K562 (cell line): Measurements from ENCODE around the gene TMEM161B. TPM values are rescaled to one million over a fixed set of nuclear protein-coding genes. Genes with fewer than 3 reads are reported as not detected.

Experiments used
- ATAC-seq: fragments of 200-7000 bp; cut with Tn5 transposase; 3 replicates; pipeline ENCODE4 v1.9.1; 2020; ENCODE audit warnings: moderate library complexity
- BruUV-seq: library from RNA; stranded (reverse); fragments of 400-500 nt; replicated peaks from 2 replicates; lab custom pipeline; 2021; lab: Mats Ljungman, UMichigan
- CTCF ChIA-PET: fragments of 300-600 bp; formaldehyde crosslinking; extraction: SDS; loops from one replicate; lab custom pipeline; 2021; ENCODE audit warnings: low intra/inter-chr PET ratio; lab: Yijun Ruan, JAX
- POLR2A ChIA-PET: fragments of 300-600, 350-650 bp; sonication (Branson Sonifier 250); formaldehyde crosslinking; extraction: SDS; loops from one replicate; lab custom pipeline; 2021; ENCODE audit warnings: antibody characterized with exemption, inconsistent platforms; lab: Yijun Ruan, JAX
- DNase-seq, 4 experiments: peaks; one replicate each; pipeline versions ENCODE4 v3.0.0 to v3.0.0-alpha.2; 2011 to 2018; ENCODE audit warnings: low spot score in 3 of 4, mixed read lengths in 3 of 4; ENCODE audit errors: extremely low read depth in 1 of 4
- FAIRE-seq: peaks from 2 replicates; lab custom pipeline; 2011; peaks lifted over from hg19 to GRCh38; lab: Jason Lieb, UNC
- H2AFZ ChIP-seq: 2 replicates; pipeline ENCODE4 v1.6.0; 2011; ENCODE audit warnings: low read depth, low read length, control low read depth, inconsistent platforms
- H3K27ac ChIP-seq: fragments of 200-600 bp; 3 replicates; pipeline ENCODE4 v1.8.0; 2011; ENCODE audit warnings: low read depth, mild to moderate bottlenecking, control low read depth, inconsistent platforms, low read length, moderate library complexity, mixed read lengths; ENCODE audit errors: extremely low read depth
- H3K27me3 ChIP-seq, 2 experiments: fragments of 300-600 bp in 1 of 2; 2 replicates in 1 of 2; 3 replicates in 1 of 2; pipeline versions ENCODE4 v1.6.0 to v1.8.0; 2011; ENCODE audit warnings: inconsistent platforms in 2 of 2, low read length in 2 of 2, mild to moderate bottlenecking in 1 of 2, mixed read lengths in 1 of 2, moderate library complexity in 1 of 2; ENCODE audit not compliant: control insufficient read depth in 2 of 2, insufficient read depth in 2 of 2
- H3K36me3 ChIP-seq: fragments of 300-600 bp; 3 replicates; pipeline ENCODE4 v1.8.0; 2011; ENCODE audit warnings: mild to moderate bottlenecking, low read length, inconsistent platforms; ENCODE audit not compliant: control insufficient read depth, insufficient read depth
- H3K4me1 ChIP-seq, 2 experiments: fragments of 200-600 bp in 1 of 2; replicated peaks in 1 of 2; 2 replicates in 1 of 2; 3 replicates in 1 of 2; pipeline versions ENCODE4 v1.5.1 to v1.8.0; 2011; ENCODE audit warnings: inconsistent platforms in 2 of 2, low read length in 2 of 2, mild to moderate bottlenecking in 1 of 2, mixed read lengths in 1 of 2, moderate library complexity in 1 of 2; ENCODE audit not compliant: control insufficient read depth in 2 of 2, insufficient read depth in 2 of 2
- H3K4me2 ChIP-seq: 2 replicates; pipeline ENCODE4 v1.6.1; 2011; ENCODE audit warnings: low read length, control low read depth, inconsistent platforms, mixed read lengths; ENCODE audit not compliant: insufficient read depth
- H3K4me3 ChIP-seq: fragments of 200-600 bp; sonication (generic), shearing (Covaris generic); 2 replicates; pipeline ENCODE4 v1.5.1; 2016; ENCODE audit warnings: control low read depth, inconsistent platforms
- H3K79me2 ChIP-seq: fragments of 200-600 bp; 3 replicates; pipeline ENCODE4 v1.8.0; 2011; ENCODE audit warnings: low read length, inconsistent platforms; ENCODE audit not compliant: control insufficient read depth, insufficient read depth
- H3K9ac ChIP-seq, 2 experiments: 2 replicates each; pipeline versions ENCODE4 v1.6.0 to v1.6.1; 2011; ENCODE audit warnings: low read depth in 2 of 2, low read length in 2 of 2, control low read depth in 1 of 2, inconsistent platforms in 1 of 2, mild to moderate bottlenecking in 1 of 2, mixed read lengths in 1 of 2; ENCODE audit not compliant: insufficient read depth in 1 of 2
- H3K9me1 ChIP-seq: one replicate; pipeline ENCODE4 v1.6.0; 2011; ENCODE audit warnings: inconsistent platforms, mild to moderate bottlenecking, low read length, moderate library complexity; ENCODE audit not compliant: control insufficient read depth, insufficient read depth
- H3K9me3 ChIP-seq: replicated peaks from 2 replicates; pipeline ENCODE4 v1.5.1; 2011; ENCODE audit warnings: low read depth, low read length, inconsistent platforms; ENCODE audit not compliant: control insufficient read depth, insufficient read depth
- H4K20me1 ChIP-seq: replicated peaks from 2 replicates; pipeline ENCODE4 v1.6.1; 2011; ENCODE audit warnings: low read length, inconsistent platforms, mixed read lengths; ENCODE audit not compliant: control insufficient read depth, insufficient read depth
- CBX1 ChIP-seq: sonication (generic); IDR thresholded peaks from 2 replicates; pipeline ENCODE4 v1.6.1; 2016; ENCODE audit warnings: antibody characterized with exemption, low read depth, mild to moderate bottlenecking
- CXXC5 ChIP-seq: fragments of 250-450 bp; sonication (Bioruptor Pico); IDR thresholded peaks from 2 replicates; pipeline ENCODE4 v1.8.0; 2022; ENCODE audit warnings: inconsistent platforms, mild to moderate bottlenecking, moderate library complexity
- E4F1 ChIP-seq: fragments of 250-450 bp; sonication (Bioruptor Pico); IDR thresholded peaks from 2 replicates; pipeline ENCODE4 v1.5.0; 2021; ENCODE audit warnings: mild to moderate bottlenecking, borderline replicate concordance
- FOXJ3 ChIP-seq: sonication (generic); formaldehyde crosslinking; IDR thresholded peaks from 2 replicates; pipeline ENCODE4 v1.4.0; 2020; ENCODE audit warnings: mild to moderate bottlenecking, missing genetic modification reagents
- HMGN3 ChIP-seq: IDR thresholded peaks from 2 replicates; pipeline ENCODE4 v1.6.1; 2011; ENCODE audit warnings: borderline replicate concordance, low read depth, mild to moderate bottlenecking, mixed read lengths, low read length; ENCODE audit not compliant: insufficient read length; ENCODE audit errors: extremely low read depth
- IFI16 ChIP-seq: fragments of 250-450 bp; sonication (Bioruptor Pico); IDR thresholded peaks from 2 replicates; pipeline ENCODE4 v2.1.2; 2022; ENCODE audit warnings: mild to moderate bottlenecking, inconsistent platforms
- LARP7 ChIP-seq: fragments of 450-650 bp; IDR thresholded peaks from 2 replicates; pipeline ENCODE4 v1.6.1; 2016
- RFX5 ChIP-seq: IDR thresholded peaks from 2 replicates; pipeline ENCODE4 v1.6.1; 2011; ENCODE audit warnings: low read depth, mild to moderate bottlenecking, improper control_type of control experiment, low read length
- SMC3 ChIP-seq: conservative IDR thresholded peaks from 2 replicates; pipeline ENCODE4 v1.6.1; 2011; ENCODE audit warnings: low read depth, low read length, improper control_type of control experiment; ENCODE audit not compliant: insufficient read depth
- TBP ChIP-seq: optimal IDR thresholded peaks from 2 replicates; pipeline ENCODE3; 2011; ENCODE audit warnings: low read depth, low read length, improper control_type of control experiment
- ZNF146 ChIP-seq: IDR thresholded peaks from one replicate; pipeline ENCODE4 v1.6.1; 2018; ENCODE audit warnings: missing compliant biosample characterization; ENCODE audit not compliant: unreplicated experiment
- ZNF184 ChIP-seq: sonication (generic); formaldehyde crosslinking; IDR thresholded peaks from 2 replicates; pipeline ENCODE4 v1.5.0; 2020; ENCODE audit warnings: missing genetic modification reagents
- in situ Hi-C: fragments of 300-500 bp; cut with MboI; formaldehyde crosslinking; loops from 4 replicates; pipeline ENCODE4 v1.15.0; 2018; ENCODE audit warnings: inconsistent platforms, mixed read lengths
- intact Hi-C: fragments of 100-400 bp; cut with micrococcal nuclease; formaldehyde crosslinking; loops from 2 replicates; pipeline ENCODE4 v1.14.2; 2022
- polyA plus RNA-seq, 8 experiments: library from polyadenylated mRNA; depleted of rRNA in 4 of 8; stranded (reverse) in 5 of 8; unstranded in 3 of 8; fragments of >200 nt; fragmentation: Nextera tagmentation in 2 of 8; fragmentation: Illumina TruSeq in 1 of 8; extraction: Ambion mirVana in 2 of 8; extraction: Trizol in 1 of 8; gene quantifications; 2 replicates each; pipeline versions ENCODE4 v1.2.1 to v1.2.3, GENCODE V29; 2011 to 2014; ENCODE audit warnings: inconsistent platforms in 1 of 8, missing spikeins in 1 of 8
- total RNA-seq, 7 experiments: library from RNA; depleted of rRNA in 6 of 7; stranded (reverse); fragments of >200 nt in 6 of 7; fragmentation: Illumina TruSeq in 2 of 7; extraction: Trizol in 2 of 7; gene quantifications; 2 replicates each; pipeline versions ENCODE4 v1.2.1 to v1.2.3, GENCODE V29; 2011 to 2021; ENCODE audit warnings: low replicate concordance in 1 of 7
- TF ChIP-seq, protein P1 (sequence below): sonication (generic); formaldehyde crosslinking; IDR thresholded peaks from 2 replicates; pipeline ENCODE4 v1.5.0; 2020; ENCODE audit warnings: missing genetic modification reagents
- TF ChIP-seq, protein P2 (sequence below): fragments of 250-450 bp; sonication (Bioruptor Pico); IDR thresholded peaks from 2 replicates; pipeline ENCODE4 v1.4.0; 2020; ENCODE audit warnings: borderline replicate concordance

TMEM161B gene
- total and polyA plus RNA-seq, 9 of the 15 experiments (the other 6 are each of a cell fraction or from before 2014, with no cell fraction given) = 18.9 to 57.1 (median 40.6) TPM

GRCh38 chr5:88275581-88275980 is 6.9 kb upstream of the TMEM161B start:
- FAIRE-seq = no peak
- Histone ChIP-seq H2AFZ (no peak overlapping the region), H3K9me1 (no peaks in the 10 kb centered on the region), H3K4me3 (no peak overlapping the region), H3K36me3 (peaks cover 46% of the 10 kb centered on the region), H3K27ac (no peak overlapping the region), H3K9ac (no peak overlapping the region), H3K4me2 (no peak overlapping the region), H3K27me3 (no peaks in the 10 kb centered on the region), H3K9me3 (no peaks in the 10 kb centered on the region), H4K20me1 (no peaks in the 10 kb centered on the region), H3K4me1 (peaks cover 0 to 4% of the 10 kb centered on the region in 2 experiments; a peak in 2 of 5 replicates), H3K79me2 (peaks cover 19% of the 10 kb centered on the region)
- no TSS peak for BruUV-seq
- ChIA-PET POLR2A (no interaction called here), CTCF (no interaction called here)
- DNase-seq = no peak
- TF ChIP-seq LARP7 (no peak), IFI16 (no peak), ZNF146 (CRISPR knock-in tag) (no peak), ZNF184 (CRISPR knock-in tag) (no peak), SMC3 (no peak), RFX5 (no peak), HMGN3 (no peak), CXXC5 (CRISPR knock-in tag) (no peak), FOXJ3 (CRISPR knock-in tag) (no peak), E4F1 (no peak), CBX1 (no peak), TBP (no peak)
- TF ChIP-seq, protein P1, sequence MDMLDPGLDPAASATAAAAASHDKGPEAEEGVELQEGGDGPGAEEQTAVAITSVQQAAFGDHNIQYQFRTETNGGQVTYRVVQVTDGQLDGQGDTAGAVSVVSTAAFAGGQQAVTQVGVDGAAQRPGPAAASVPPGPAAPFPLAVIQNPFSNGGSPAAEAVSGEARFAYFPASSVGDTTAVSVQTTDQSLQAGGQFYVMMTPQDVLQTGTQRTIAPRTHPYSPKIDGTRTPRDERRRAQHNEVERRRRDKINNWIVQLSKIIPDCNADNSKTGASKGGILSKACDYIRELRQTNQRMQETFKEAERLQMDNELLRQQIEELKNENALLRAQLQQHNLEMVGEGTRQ (CRISPR knock-in tag) = no peak
- TF ChIP-seq, protein P2, sequence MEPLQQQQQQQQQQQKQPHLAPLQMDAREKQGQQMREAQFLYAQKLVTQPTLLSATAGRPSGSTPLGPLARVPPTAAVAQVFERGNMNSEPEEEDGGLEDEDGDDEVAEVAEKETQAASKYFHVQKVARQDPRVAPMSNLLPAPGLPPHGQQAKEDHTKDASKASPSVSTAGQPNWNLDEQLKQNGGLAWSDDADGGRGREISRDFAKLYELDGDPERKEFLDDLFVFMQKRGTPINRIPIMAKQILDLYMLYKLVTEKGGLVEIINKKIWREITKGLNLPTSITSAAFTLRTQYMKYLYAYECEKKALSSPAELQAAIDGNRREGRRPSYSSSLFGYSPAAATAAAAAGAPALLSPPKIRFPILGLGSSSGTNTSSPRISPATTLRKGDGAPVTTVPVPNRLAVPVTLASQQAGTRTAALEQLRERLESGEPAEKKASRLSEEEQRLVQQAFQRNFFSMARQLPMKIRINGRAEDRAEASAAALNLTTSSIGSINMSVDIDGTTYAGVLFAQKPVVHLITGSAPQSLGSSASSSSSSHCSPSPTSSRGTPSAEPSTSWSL (CRISPR knock-in tag) = no peak
- intact Hi-C loops (no loop called here), in situ Hi-C loops (no loop called here)
- ATAC-seq = no peak
